Endothelial cell of umbilical vein (primary cell): Measurements from ENCODE around the gene SERPIND1. TPM values are rescaled to one million over a fixed set of nuclear protein-coding genes. Genes with fewer than 3 reads are reported as not detected.

ENCODE experiments used
- BruUV-seq: library from RNA; stranded (reverse); fragments of 400-500 nt; replicated peaks from 2 replicates; lab custom pipeline; 2021; lab: Mats Ljungman, UMichigan
- CTCF ChIA-PET: fragments of 300-600, 350-600 bp; sonication (Branson Sonifier 250); formaldehyde crosslinking; loops from one replicate; lab custom pipeline; 2021; ENCODE audit warnings: antibody characterized with exemption, inconsistent platforms; lab: Charles Lee
- POLR2A ChIA-PET: fragments of 300-600, 350-600 bp; sonication (Branson Sonifier 250); formaldehyde crosslinking; loops from one replicate; lab custom pipeline; 2021; ENCODE audit warnings: antibody characterized with exemption, inconsistent platforms; lab: Charles Lee
- DNase-seq: peaks from one replicate; pipeline ENCODE4 v3.0.0-alpha.2; 2011; ENCODE audit warnings: low read depth, low spot score
- FAIRE-seq: peaks from 2 replicates; lab custom pipeline; 2011; peaks lifted over from hg19 to GRCh38; lab: Jason Lieb, UNC
- H2AFZ ChIP-seq: 2 replicates; pipeline ENCODE4 v1.6.0; 2012; ENCODE audit warnings: low read depth, low read length, control low read depth, inconsistent platforms
- H3K27ac ChIP-seq: 2 replicates; pipeline ENCODE4 v1.5.1; 2011; ENCODE audit warnings: low read depth, mild to moderate bottlenecking, control low read depth, low read length, moderate library complexity; ENCODE audit not compliant: insufficient read depth
- H3K27me3 ChIP-seq, 2 experiments: 2 replicates each; pipeline versions ENCODE4 v1.6.0 to v1.6.1; 2011; ENCODE audit warnings: low read length in 2 of 2, mixed read lengths in 1 of 2; ENCODE audit not compliant: control insufficient read depth in 2 of 2, insufficient read depth in 2 of 2
- H3K36me3 ChIP-seq, 2 experiments: 2 replicates in 1 of 2; 3 replicates in 1 of 2; pipeline ENCODE4 v1.5.1; 2011; ENCODE audit warnings: low read length in 2 of 2, mild to moderate bottlenecking in 1 of 2, moderate library complexity in 1 of 2; ENCODE audit not compliant: control insufficient read depth in 2 of 2, insufficient read depth in 2 of 2; ENCODE audit errors: extremely low read depth in 1 of 2
- H3K4me1 ChIP-seq: 3 replicates; pipeline ENCODE4 v1.5.1; 2011; ENCODE audit warnings: mild to moderate bottlenecking, low read length; ENCODE audit not compliant: control insufficient read depth, insufficient read depth; ENCODE audit errors: extremely low read depth
- H3K4me2 ChIP-seq: 2 replicates; pipeline ENCODE4 v1.6.1; 2011; ENCODE audit warnings: low read length, control low read depth, mixed read lengths; ENCODE audit not compliant: insufficient read depth
- H3K4me3 ChIP-seq, 3 experiments: fragments of 200-600 bp in 1 of 3; sonication (generic), shearing (Covaris generic) in 1 of 3; replicated peaks in 1 of 3; 2 replicates each; pipeline ENCODE4 v1.5.1; 2011 to 2016; ENCODE audit warnings: control low read depth in 3 of 3, low read length in 3 of 3, mild to moderate bottlenecking in 2 of 3, inconsistent platforms in 1 of 3, low read depth in 1 of 3, moderate library complexity in 1 of 3; ENCODE audit not compliant: insufficient read depth in 1 of 3
- H3K79me2 ChIP-seq: 2 replicates; pipeline ENCODE4 v1.6.0; 2012; ENCODE audit warnings: low read length, inconsistent platforms; ENCODE audit not compliant: control insufficient read depth, insufficient read depth
- H3K9ac ChIP-seq: replicated peaks from 2 replicates; pipeline ENCODE3; 2011; ENCODE audit warnings: low read length, control low read depth; ENCODE audit not compliant: insufficient read depth; ENCODE audit errors: extremely low read depth
- H3K9me1 ChIP-seq: replicated peaks from 3 replicates; pipeline ENCODE4 v1.6.0; 2011; ENCODE audit warnings: mild to moderate bottlenecking, low read length; ENCODE audit not compliant: control insufficient read depth, insufficient read depth; ENCODE audit errors: extremely low read depth
- H3K9me3 ChIP-seq: replicated peaks from 2 replicates; pipeline ENCODE4 v1.5.1; 2012; ENCODE audit warnings: low read length, inconsistent platforms; ENCODE audit not compliant: control insufficient read depth, insufficient read depth
- H4K20me1 ChIP-seq: replicated peaks from 2 replicates; pipeline ENCODE3; 2011; ENCODE audit warnings: mild to moderate bottlenecking, low read length; ENCODE audit not compliant: control insufficient read depth, insufficient read depth; ENCODE audit errors: extremely low read depth
- EZH2 ChIP-seq: IDR thresholded peaks from 2 replicates; pipeline ENCODE4 v1.6.1; 2012; ENCODE audit warnings: borderline replicate concordance, low read depth, mild to moderate bottlenecking, moderate library complexity, low read length, inconsistent platforms; ENCODE audit not compliant: severe bottlenecking
- FOS ChIP-seq: IDR thresholded peaks from 2 replicates; pipeline ENCODE4 v1.6.1; 2011; ENCODE audit warnings: mild to moderate bottlenecking, low read length, moderate library complexity, borderline replicate concordance; ENCODE audit not compliant: insufficient read depth
- GATA2 ChIP-seq: IDR thresholded peaks from 2 replicates; pipeline ENCODE4 v1.7.0; 2011; ENCODE audit warnings: low read depth, mild to moderate bottlenecking, moderate library complexity, mixed read lengths, low read length; ENCODE audit not compliant: insufficient read length, insufficient read depth
- JUN ChIP-seq: IDR thresholded peaks from 2 replicates; pipeline ENCODE4 v1.6.1; 2011; ENCODE audit warnings: borderline replicate concordance, low read depth; ENCODE audit not compliant: insufficient read length, insufficient read depth
- MYC ChIP-seq: IDR thresholded peaks from one replicate; pipeline ENCODE4 v1.6.1; 2011; ENCODE audit warnings: mild to moderate bottlenecking, low read depth, low read length
- POLR2A ChIP-seq: IDR thresholded peaks from 2 replicates; pipeline ENCODE4 v1.6.1; 2012; ENCODE audit warnings: low read depth, mild to moderate bottlenecking, control low read depth, low read length
- POLR2AphosphoS5 ChIP-seq: IDR thresholded peaks from 2 replicates; pipeline ENCODE4 v1.6.1; 2012; ENCODE audit warnings: low read depth, mild to moderate bottlenecking, control low read depth, low read length, moderate library complexity; ENCODE audit not compliant: insufficient read depth
- dilution Hi-C: fragments of 300-500 bp; cut with MboI; formaldehyde crosslinking; loops from one replicate; pipeline ENCODE4 v1.15.0; 2019; ENCODE audit warnings: low sequenced_read_pairs; ENCODE audit not compliant: extremely low pct_ligation_motif_present
- intact Hi-C: fragments of 100-400 bp; cut with micrococcal nuclease; formaldehyde crosslinking; loops from one replicate; pipeline ENCODE4 v1.10.0; 2022
- polyA plus RNA-seq, 4 experiments: library from polyadenylated mRNA; depleted of rRNA in 3 of 4; stranded (reverse) in 3 of 4; unstranded in 1 of 4; fragments of >200 nt; gene quantifications; 2 replicates each; pipeline versions ENCODE4 v1.2.1 to v1.2.3, GENCODE V29; 2011 to 2012; ENCODE audit warnings: missing spikeins in 1 of 4
- total RNA-seq: library from RNA; stranded (reverse); gene quantifications from 2 replicates; pipeline ENCODE4 v1.2.3, GENCODE V29; 2021
- TF ChIP-seq, protein P1 (sequence below): IDR thresholded peaks from 2 replicates; pipeline ENCODE4 v1.6.1; 2011; ENCODE audit not compliant: insufficient read depth, insufficient read length
- TF ChIP-seq, protein P2 (sequence below), 2 donors: IDR thresholded peaks; 1 replicate in 1 of 2; 2 replicates in 1 of 2; pipeline ENCODE4 v1.5.1; 2011; ENCODE audit warnings: low read length in 2 of 2, mild to moderate bottlenecking in 2 of 2, moderate library complexity in 2 of 2, control low read depth in 1 of 2, inconsistent platforms in 1 of 2, low read depth in 1 of 2; ENCODE audit not compliant: insufficient read depth in 1 of 2; ENCODE audit errors: extremely low read depth in 1 of 2

SERPIND1 gene
- total and polyA plus RNA-seq, 2 donors (not counting 3 experiments of a cell fraction or from before 2014, with no cell fraction given), result 0.94 to 1.8 TPM

DNA sequence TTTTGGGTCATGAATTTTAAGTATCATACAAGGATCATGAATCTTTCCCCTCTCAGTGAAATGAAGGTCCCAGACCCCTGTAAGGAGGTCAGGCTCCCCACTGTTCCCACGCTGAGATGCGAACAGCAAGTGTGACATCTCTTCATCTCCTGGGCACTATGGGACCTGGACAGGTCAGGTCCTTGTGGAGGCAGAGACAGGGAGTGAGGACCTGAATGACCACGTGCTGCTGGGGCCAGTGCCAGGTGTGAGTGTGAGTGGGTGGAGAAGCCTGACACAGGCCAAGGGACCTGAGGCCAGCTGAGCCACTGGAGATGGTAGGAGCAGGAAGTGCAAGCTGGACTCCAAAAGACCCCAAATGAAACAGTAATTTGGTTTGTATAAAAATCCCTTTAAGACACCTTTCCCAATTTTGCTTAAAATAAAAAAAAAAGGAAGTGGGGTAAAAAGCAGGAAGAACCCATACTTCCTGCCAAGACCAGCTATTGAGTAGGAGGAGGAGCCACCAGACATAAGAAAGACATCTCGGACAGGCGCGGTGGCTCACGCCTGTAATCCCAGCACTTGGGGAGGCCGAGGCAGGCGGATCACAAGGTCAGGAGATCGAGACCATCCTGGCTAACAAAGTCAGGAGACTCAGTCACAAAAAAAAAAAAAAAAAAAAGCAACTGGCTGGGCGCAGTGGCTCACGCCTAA lies 35.4 kb upstream of the SERPIND1 start:
- TF ChIP-seq MYC (no peak), GATA2 (no peak), POLR2A (no peak), FOS (no peak), EZH2 (no peak), JUN (no peak), POLR2AphosphoS5 (no peak)
- TF ChIP-seq, protein P1, sequence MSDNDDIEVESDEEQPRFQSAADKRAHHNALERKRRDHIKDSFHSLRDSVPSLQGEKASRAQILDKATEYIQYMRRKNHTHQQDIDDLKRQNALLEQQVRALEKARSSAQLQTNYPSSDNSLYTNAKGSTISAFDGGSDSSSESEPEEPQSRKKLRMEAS, result no peak
- TF ChIP-seq, protein P2, sequence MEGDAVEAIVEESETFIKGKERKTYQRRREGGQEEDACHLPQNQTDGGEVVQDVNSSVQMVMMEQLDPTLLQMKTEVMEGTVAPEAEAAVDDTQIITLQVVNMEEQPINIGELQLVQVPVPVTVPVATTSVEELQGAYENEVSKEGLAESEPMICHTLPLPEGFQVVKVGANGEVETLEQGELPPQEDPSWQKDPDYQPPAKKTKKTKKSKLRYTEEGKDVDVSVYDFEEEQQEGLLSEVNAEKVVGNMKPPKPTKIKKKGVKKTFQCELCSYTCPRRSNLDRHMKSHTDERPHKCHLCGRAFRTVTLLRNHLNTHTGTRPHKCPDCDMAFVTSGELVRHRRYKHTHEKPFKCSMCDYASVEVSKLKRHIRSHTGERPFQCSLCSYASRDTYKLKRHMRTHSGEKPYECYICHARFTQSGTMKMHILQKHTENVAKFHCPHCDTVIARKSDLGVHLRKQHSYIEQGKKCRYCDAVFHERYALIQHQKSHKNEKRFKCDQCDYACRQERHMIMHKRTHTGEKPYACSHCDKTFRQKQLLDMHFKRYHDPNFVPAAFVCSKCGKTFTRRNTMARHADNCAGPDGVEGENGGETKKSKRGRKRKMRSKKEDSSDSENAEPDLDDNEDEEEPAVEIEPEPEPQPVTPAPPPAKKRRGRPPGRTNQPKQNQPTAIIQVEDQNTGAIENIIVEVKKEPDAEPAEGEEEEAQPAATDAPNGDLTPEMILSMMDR (IDR thresholded peaks at IDR 0.05; ENCODE audit: extremely low read depth in 1 of 2, insufficient read depth in 1 of 2, low read depth in 1 of 2, low read length in 2 of 2), result no peak
- H2AFZ ChIP-seq, result no peak overlapping the region
- H3K4me3 ChIP-seq, result no peak overlapping the region
- H3K4me1 ChIP-seq, result peaks cover 3% of the 10 kb centered on the region
- FAIRE-seq, result no peak
- no peak overlapping the region for H3K4me2 ChIP-seq
- no peaks in the 10 kb centered on the region for H3K9me1 ChIP-seq
- ChIA-PET POLR2A (no interaction called here), CTCF (no interaction called here)
- H3K27me3 ChIP-seq, result no peaks in the 10 kb centered on the region
- no peak overlapping the region for H3K27ac ChIP-seq
- no peaks in the 10 kb centered on the region for H4K20me1 ChIP-seq
- BruUV-seq, result no TSS peak
- intact Hi-C loops (no loop called here), dilution Hi-C loops (no loop called here)
- no peaks in the 10 kb centered on the region for H3K9me3 ChIP-seq
- peaks cover 2 to 6% of the 10 kb centered on the region in 2 experiments for H3K36me3 ChIP-seq
- H3K9ac ChIP-seq, result no peak overlapping the region
- no peaks in the 10 kb centered on the region for H3K79me2 ChIP-seq
- DNase-seq, result no peak
